ENCODE data around the gene SERPINB6. TPM values are rescaled to one million over a fixed set of nuclear protein-coding genes. Genes with fewer than 3 reads are reported as not detected.

SERPINB6 gene
- polyA plus RNA-seq, 1 donor (not counting 4 experiments of a cell fraction or from before 2014, with no cell fraction given) = 66.4 TPM

DNA sequence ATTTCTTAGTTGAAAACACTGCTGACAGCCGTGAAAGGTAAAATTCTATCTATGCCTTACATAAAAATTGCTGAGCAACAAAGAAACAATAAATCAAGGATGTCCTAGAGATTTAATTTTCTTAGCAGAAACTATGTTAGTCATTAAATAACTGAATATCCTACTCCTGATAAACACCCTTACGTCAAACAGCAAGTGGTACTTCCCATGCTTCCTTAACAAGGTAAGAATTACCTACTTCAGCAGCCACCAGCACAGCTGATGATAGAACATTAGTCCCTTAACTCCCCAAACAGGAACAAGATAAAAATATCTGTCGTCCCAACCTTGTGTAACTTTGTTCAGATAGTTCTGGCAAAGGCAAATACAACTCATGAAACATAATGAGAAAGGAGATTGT is 8.7 kb downstream of the SERPINB6 start:
- H3K27ac ChIP-seq (ENCODE audit: control insufficient read depth, insufficient read depth, low read length) = no peak overlapping the region
- no peak for FAIRE-seq
- dilution Hi-C loops (cut with MboI; ENCODE audit: extremely low pct_ligation_motif_present, low sequenced_read_pairs) = no loop called here

DNA sequence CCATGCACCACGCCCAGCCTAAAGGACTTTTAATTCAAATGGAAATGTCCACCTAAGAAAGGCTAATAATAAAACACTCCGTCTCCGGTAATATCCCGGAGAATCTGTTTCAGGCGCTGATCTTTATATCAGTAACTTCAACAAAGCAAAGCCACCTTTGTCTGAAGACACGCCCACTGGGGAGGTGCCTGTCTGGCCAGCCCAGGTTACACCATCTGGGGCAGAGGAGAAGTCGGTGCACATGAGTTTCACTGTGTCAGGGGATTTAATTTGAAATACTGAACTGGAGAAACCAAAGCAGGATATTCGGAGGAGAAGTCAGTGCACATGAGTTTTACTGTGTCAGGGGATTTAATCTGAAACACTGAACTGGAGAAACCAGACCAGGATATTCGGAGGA is 9.4 kb downstream of the SERPINB6 start:
- no peak for DNase-seq (ENCODE audit: low read depth, low spot score)
- Histone ChIP-seq H3K4me1 (ENCODE audit: control insufficient read depth, extremely low read depth, insufficient read depth, low read length) (peaks cover 8% of the 10 kb centered on the region), H3K27me3 (ENCODE audit: control insufficient read depth, extremely low read depth, insufficient read depth, low read length) (no peaks in the 10 kb centered on the region), H3K27ac (ENCODE audit: control insufficient read depth, insufficient read depth, low read length) (no peak overlapping the region), H3K36me3 (ENCODE audit: control insufficient read depth in 2 of 2, extremely low read depth in 1 of 2, insufficient read depth in 2 of 2, low read length in 2 of 2) (peaks cover 0 to 2% of the 10 kb centered on the region in 2 experiments), H3K9ac (ENCODE audit: control insufficient read depth, extremely low read depth, insufficient read depth, low read length) (no peak overlapping the region), H3K4me2 (ENCODE audit: control insufficient read depth, extremely low read depth, insufficient read depth, low read depth, low read length) (no peak overlapping the region), H3K9me3 (ENCODE audit: control insufficient read depth, low read depth, low read length) (no peaks in the 10 kb centered on the region), H3K79me2 (ENCODE audit: control insufficient read depth, insufficient read depth, low read length) (peaks cover 2% of the 10 kb centered on the region), H3K4me3 (ENCODE audit: control insufficient read depth in 2 of 3, extremely low read depth in 1 of 3, insufficient read depth in 2 of 3, low read depth in 1 of 3, low read length in 3 of 3) (no peak overlapping the region), H2AFZ (ENCODE audit: control insufficient read depth, low read length) (no peak overlapping the region), H4K20me1 (ENCODE audit: control insufficient read depth, extremely low read depth, insufficient read depth, low read length) (no peaks in the 10 kb centered on the region), H3K9me1 (ENCODE audit: control insufficient read depth, extremely low read depth, insufficient read depth, low read length) (no peaks in the 10 kb centered on the region)
- no peak for FAIRE-seq
- TF ChIP-seq EZH2 (IDR thresholded peaks at IDR 0.05; ENCODE audit: low read length) (no peak), CTCF (optimal IDR thresholded peaks at IDR 0.05 in 1 of 3, IDR thresholded peaks at IDR 0.05 in 1 of 3, conservative IDR thresholded peaks at IDR 0.05 in 1 of 3; ENCODE audit: extremely low read depth in 1 of 3, insufficient read depth in 2 of 3, low read length in 3 of 3) (no peak)
- dilution Hi-C loops (cut with MboI; ENCODE audit: extremely low pct_ligation_motif_present, low sequenced_read_pairs) = no loop called here

More for the DNA sequence above, 8.7 kb downstream of the SERPINB6 start:
- H3K4me3 ChIP-seq (ENCODE audit: control insufficient read depth in 2 of 3, extremely low read depth in 1 of 3, insufficient read depth in 2 of 3, low read depth in 1 of 3, low read length in 3 of 3) = no peak overlapping the region
- no peak for TF ChIP-seq CTCF (optimal IDR thresholded peaks at IDR 0.05 in 1 of 3, IDR thresholded peaks at IDR 0.05 in 1 of 3, conservative IDR thresholded peaks at IDR 0.05 in 1 of 3; ENCODE audit: extremely low read depth in 1 of 3, insufficient read depth in 2 of 3, low read length in 3 of 3)
- no peak for TF ChIP-seq EZH2 (IDR thresholded peaks at IDR 0.05; ENCODE audit: low read length)
- H3K36me3 ChIP-seq (ENCODE audit: control insufficient read depth in 2 of 2, extremely low read depth in 1 of 2, insufficient read depth in 2 of 2, low read length in 2 of 2) = peaks cover 0 to 2% of the 10 kb centered on the region in 2 experiments
- peaks cover 8% of the 10 kb centered on the region for H3K4me1 ChIP-seq (ENCODE audit: control insufficient read depth, extremely low read depth, insufficient read depth, low read length)
- H3K9me3 ChIP-seq (ENCODE audit: control insufficient read depth, low read depth, low read length) = no peaks in the 10 kb centered on the region
- H3K9me1 ChIP-seq (ENCODE audit: control insufficient read depth, extremely low read depth, insufficient read depth, low read length) = no peaks in the 10 kb centered on the region
- no peak for DNase-seq (ENCODE audit: low read depth, low spot score)
- H4K20me1 ChIP-seq (ENCODE audit: control insufficient read depth, extremely low read depth, insufficient read depth, low read length) = no peaks in the 10 kb centered on the region
- no peaks in the 10 kb centered on the region for H3K27me3 ChIP-seq (ENCODE audit: control insufficient read depth, extremely low read depth, insufficient read depth, low read length)
- peaks cover 2% of the 10 kb centered on the region for H3K79me2 ChIP-seq (ENCODE audit: control insufficient read depth, insufficient read depth, low read length)
- no peak overlapping the region for H3K9ac ChIP-seq (ENCODE audit: control insufficient read depth, extremely low read depth, insufficient read depth, low read length)
- H2AFZ ChIP-seq (ENCODE audit: control insufficient read depth, low read length) = no peak overlapping the region
- H3K4me2 ChIP-seq (ENCODE audit: control insufficient read depth, extremely low read depth, insufficient read depth, low read depth, low read length) = no peak overlapping the region
